ENCODE results near the gene BANP.
A peak's percentile ranks its signal among the peaks of the same experiment; 100 is the strongest.

The BANP gene

DNA sequence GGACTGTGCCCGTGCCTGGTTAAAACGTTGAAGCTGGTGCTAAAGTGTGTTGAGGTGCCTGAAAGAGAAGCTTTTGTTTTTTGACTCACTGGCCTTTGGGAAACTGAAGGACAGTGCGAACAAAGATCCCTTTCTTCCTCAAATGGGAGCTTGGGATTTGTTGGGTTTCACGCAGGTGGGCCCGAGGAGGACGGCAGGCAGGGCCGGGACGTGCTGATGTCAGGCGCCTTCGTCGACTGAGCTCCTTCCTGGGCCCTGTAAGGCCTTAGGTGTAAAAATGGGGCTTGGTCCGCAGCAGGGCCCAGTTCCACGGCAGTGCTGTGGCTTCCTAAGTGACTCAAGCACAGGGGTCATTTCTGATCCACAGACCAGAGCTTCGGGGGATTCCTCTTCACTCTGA is 106.9 kb downstream of the BANP start:
- TF ChIP-seq, protein P1, sequence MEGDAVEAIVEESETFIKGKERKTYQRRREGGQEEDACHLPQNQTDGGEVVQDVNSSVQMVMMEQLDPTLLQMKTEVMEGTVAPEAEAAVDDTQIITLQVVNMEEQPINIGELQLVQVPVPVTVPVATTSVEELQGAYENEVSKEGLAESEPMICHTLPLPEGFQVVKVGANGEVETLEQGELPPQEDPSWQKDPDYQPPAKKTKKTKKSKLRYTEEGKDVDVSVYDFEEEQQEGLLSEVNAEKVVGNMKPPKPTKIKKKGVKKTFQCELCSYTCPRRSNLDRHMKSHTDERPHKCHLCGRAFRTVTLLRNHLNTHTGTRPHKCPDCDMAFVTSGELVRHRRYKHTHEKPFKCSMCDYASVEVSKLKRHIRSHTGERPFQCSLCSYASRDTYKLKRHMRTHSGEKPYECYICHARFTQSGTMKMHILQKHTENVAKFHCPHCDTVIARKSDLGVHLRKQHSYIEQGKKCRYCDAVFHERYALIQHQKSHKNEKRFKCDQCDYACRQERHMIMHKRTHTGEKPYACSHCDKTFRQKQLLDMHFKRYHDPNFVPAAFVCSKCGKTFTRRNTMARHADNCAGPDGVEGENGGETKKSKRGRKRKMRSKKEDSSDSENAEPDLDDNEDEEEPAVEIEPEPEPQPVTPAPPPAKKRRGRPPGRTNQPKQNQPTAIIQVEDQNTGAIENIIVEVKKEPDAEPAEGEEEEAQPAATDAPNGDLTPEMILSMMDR (IDR thresholded peaks at IDR 0.05; ENCODE audit: insufficient read depth, missing control alignments), result no peak
- no peak for FAIRE-seq
- DNase-seq (ENCODE audit: insufficient read length, low spot score), result no peak

DNA sequence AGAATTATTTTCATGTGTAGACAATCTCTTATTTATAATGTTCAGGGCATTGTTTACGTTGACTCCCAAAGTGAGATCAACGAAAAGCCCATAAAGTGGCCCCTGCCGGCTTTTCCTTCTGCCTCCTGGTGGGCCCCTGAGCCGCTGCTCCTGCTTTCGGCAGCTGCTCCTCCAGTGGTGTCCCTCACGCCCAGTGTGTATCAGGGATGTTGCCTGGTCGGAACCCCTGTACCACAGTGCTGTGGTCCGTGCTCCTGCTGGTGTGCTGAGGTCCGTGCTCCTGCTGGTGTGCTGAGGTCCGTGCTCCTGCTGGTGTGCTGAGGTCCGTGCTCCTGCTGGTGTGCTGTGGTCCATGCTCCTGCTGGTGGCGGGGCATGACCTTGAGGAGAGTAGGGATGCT is 107.6 kb downstream of the BANP start:
- DNase-seq (ENCODE audit: insufficient read length, low spot score), result no peak
- FAIRE-seq, result no peak
- TF ChIP-seq, protein P1 (IDR thresholded peaks at IDR 0.05; ENCODE audit: insufficient read depth, missing control alignments), result no peak

DNA sequence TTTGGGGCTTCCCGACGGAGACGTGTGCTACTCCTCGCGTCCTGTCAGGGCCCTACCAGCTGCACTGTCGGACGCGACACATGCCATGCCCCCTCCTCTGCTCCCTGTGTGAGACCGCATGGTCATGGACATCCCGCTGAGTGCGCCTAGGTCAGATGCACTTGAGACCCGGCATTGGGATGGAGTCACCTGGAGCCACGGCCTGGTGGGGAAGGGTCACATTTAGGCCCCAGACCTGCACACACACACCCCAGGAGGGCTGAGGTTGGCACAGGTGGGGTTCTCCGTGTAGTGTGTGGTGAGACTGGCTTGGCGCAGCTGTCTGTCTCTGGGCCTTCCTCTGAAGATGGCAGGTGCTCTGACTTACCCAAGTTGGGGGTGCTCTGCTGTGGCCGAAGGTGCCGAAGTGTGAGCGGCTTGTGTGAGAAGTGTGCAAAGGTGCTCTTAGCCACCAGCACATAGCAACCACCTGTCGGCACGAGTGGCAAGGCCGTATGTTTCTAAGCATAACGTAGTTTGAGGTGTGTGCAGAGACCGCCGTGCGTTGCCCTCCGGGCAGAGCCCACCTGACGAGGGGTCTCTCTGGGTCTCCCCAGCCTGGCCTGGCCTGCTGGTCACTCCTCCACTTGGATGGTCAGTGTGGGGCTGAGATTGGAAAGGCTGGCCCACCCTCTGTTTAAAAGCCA is 108.6 kb downstream of the BANP start:
- TF ChIP-seq, protein P1 (IDR thresholded peaks at IDR 0.05; ENCODE audit: insufficient read depth, missing control alignments), result no peak
- FAIRE-seq (no peak), DNase-seq (ENCODE audit: insufficient read length, low spot score) (no peak)

DNA sequence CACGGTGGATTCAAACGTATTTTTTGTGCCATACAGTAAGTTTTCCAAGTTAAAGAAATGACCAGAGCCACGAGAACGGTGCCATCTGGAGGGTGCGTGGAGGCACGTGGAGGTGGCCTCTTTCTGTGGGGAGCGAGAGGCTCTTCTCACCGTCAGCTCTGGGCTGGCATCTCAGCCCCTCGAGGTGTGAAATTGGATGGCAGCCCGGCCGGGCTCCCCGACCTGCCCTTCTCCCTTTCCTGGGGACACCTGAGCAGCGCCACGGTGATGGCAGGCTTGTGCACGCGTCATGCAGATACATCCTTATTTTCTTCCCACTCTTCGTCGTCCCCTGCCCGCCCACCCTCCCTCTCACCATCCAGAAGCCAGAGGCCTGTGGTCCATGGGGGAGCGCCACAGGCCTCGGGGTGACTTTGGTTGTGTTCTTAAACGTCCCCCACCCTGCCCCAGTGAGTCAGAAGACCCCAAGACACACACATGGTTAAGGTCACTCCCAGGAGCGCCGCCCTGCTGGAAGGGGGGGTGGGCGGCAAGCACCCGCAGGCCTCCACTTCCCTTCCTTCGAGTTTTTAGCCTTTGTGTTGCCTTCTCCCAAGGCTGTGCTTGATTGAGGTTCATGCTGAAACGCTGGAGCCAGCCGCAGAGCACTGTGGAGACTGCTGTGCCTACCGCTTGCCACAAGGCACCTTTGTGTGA is 109.4 kb downstream of the BANP start:
- FAIRE-seq, result no peak
- no peak for DNase-seq (ENCODE audit: insufficient read length, low spot score)
- TF ChIP-seq, protein P1 (IDR thresholded peaks at IDR 0.05; ENCODE audit: insufficient read depth, missing control alignments), result peak; percentile 5

DNA sequence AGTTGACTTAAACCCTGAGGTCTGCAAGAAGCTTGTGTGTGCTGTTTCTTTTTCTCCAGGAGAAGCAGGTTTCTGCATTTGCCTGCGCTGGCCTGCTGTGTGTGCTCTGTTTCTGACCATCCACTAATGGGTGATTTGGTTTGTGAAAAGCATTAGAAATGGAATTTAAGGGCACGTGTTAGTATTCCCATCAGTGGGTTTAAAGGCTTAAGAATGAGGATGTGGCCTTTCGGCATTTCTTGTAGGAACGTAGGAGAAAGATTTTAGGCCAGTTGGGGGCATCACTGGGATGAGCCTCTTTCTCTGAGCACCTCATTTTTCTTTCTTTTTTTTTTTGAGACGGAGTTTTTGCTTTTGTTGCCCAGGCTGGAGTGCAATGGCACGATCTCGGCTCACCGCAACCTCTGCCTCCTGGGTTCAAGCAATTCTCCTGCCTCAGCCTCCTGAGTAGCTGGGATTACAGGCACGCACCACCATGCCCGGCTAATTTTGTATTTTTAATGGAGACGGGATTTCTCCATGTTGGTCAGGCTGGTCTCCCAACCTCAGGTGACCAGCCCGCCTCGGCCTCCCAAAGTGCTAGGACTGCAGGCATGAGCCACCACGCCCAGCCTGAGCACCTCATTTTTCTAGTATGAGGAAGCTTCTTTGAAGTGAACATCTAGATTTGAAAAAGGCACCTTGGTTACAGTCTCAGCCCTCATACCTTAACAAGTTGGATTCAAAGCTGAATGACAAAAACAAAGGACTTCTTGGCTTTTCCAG is 110.3 kb downstream of the BANP start:
- FAIRE-seq (no peak), DNase-seq (ENCODE audit: insufficient read length, low spot score) (no peak)

DNA sequence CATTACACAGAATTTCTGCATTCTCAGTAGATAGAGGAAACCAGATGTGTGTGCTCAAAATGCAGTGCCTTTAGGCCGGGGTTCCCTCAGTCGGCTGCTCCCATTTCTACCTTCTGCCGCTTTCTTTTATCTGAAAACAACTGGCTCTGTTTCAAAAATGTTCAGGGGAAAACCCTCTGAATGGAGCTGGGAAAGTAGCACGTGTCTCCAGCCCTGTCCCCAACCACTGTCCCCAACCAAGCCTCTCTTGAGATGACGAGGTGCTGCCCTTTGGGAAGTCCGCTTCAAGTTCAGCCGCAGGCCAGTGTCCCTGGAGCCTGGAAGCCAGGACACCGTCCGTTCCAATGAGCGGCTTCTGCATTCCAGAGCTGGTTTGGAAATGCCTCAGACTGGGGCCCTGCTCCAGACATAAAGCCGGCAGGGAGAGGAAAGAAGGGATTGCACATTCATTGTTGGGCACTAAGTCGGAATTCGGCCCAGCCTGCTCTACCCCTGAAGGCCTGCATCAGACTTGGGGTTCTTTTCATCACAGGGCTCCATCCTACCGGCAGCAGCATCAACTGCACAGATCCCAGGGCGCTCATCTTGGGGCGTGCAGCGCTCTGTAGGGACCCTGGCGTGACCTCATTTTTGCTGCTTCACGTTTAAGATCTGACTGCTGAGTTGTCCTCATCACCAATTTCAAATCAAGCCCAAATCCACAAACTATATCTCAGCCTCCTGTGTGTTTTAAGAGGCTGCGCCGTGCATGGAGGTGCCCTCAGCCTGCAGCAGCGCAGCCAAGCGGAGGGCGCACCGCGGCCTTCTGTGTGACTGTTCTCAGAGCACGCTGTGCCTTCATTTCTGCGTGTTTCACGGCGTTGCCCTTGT is 111.3 kb downstream of the BANP start:
- DNase-seq (ENCODE audit: insufficient read length, low spot score) (no peak), FAIRE-seq (no peak)
- TF ChIP-seq, protein P1 (IDR thresholded peaks at IDR 0.05; ENCODE audit: insufficient read depth, missing control alignments), result no peak

More for the DNA sequence above, 110.3 kb downstream of the BANP start:
- TF ChIP-seq, protein P1 (IDR thresholded peaks at IDR 0.05; ENCODE audit: insufficient read depth, missing control alignments), result no peak

All from D721Med (cell line).